ENCODE measurements around the gene SRD5A1.

SRD5A1 gene

GRCh38 chr5:6599739-6600138, 33.5 kb upstream of the SRD5A1 start:
- Histone ChIP-seq H3K9ac (ENCODE audit: low read depth, low read length, poor library complexity) (no peak overlapping the region), H3K27ac (replicated peaks; ENCODE audit: low read length) (no peak overlapping the region), H3K14ac (ENCODE audit: low read length) (no peak overlapping the region), H3K9me3 (replicated peaks in 1 of 2; ENCODE audit: control insufficient read depth in 2 of 2, insufficient read depth in 1 of 2, low read depth in 1 of 2, low read length in 2 of 2) (no peaks in the 10 kb centered on the region), H3K4me1 (ENCODE audit: control insufficient read depth in 2 of 2, insufficient read depth in 1 of 2, low read depth in 1 of 2, low read length in 2 of 2) (no peaks in the 10 kb centered on the region), H3K23ac (ENCODE audit: low read depth, low read length, poor library complexity) (no peak overlapping the region), H3K4me3 (ENCODE audit: low read length in 2 of 2) (no peak overlapping the region), H2AK5ac (ENCODE audit: low read depth, low read length) (no peak overlapping the region), H4K91ac (ENCODE audit: low read depth, low read length, poor library complexity) (no peak overlapping the region), H3K27me3 (ENCODE audit: control insufficient read depth in 3 of 3, insufficient read depth in 3 of 3, low read depth in 1 of 3, low read length in 3 of 3) (no peaks in the 10 kb centered on the region), H3K4ac (ENCODE audit: low read length) (no peak overlapping the region), H2BK5ac (ENCODE audit: low read length) (no peak overlapping the region), H3K18ac (ENCODE audit: low read length) (no peak overlapping the region), H3K36me3 (replicated peaks in 1 of 2; ENCODE audit: control insufficient read depth in 2 of 2, insufficient read depth in 2 of 2, low read length in 2 of 2) (peaks cover 44 to 89% of the 10 kb centered on the region in 2 donors), H3K79me1 (ENCODE audit: low read depth, low read length) (peaks cover 4% of the 10 kb centered on the region), H2AFZ (ENCODE audit: low read length) (no peak overlapping the region), H2BK120ac (ENCODE audit: low read depth, low read length) (no peak overlapping the region), H2BK15ac (ENCODE audit: low read length) (no peak overlapping the region), H2BK12ac (ENCODE audit: low read length) (no peak overlapping the region), H3K4me2 (ENCODE audit: insufficient read depth, low read length, poor library complexity, severe bottlenecking) (no peak overlapping the region), H4K8ac (ENCODE audit: low read depth, low read length) (no peak overlapping the region)
- WGBS, 2 donors (ENCODE audit: extremely low coverage in 2 of 2, insufficient read length in 2 of 2, insufficient replicate concordance in 1 of 2), result no CpG with 5 or more reads among the region's 8 CpGs
- no peak for DNase-seq (ENCODE audit: low spot score)

GRCh38 chr5:6601271-6601670, 32.0 kb upstream of the SRD5A1 start:
- no peak overlapping the region for H4K91ac ChIP-seq (ENCODE audit: low read depth, low read length, poor library complexity)
- no peak overlapping the region for H2BK12ac ChIP-seq (ENCODE audit: low read length)
- H3K18ac ChIP-seq (ENCODE audit: low read length), result no peak overlapping the region
- H2BK15ac ChIP-seq (ENCODE audit: low read length), result no peak overlapping the region
- no peak for DNase-seq (ENCODE audit: low spot score)
- H3K4me2 ChIP-seq (ENCODE audit: insufficient read depth, low read length, poor library complexity, severe bottlenecking), result no peak overlapping the region
- no peak overlapping the region for H3K14ac ChIP-seq (ENCODE audit: low read length)
- no peak overlapping the region for H2BK120ac ChIP-seq (ENCODE audit: low read depth, low read length)
- peak overlapping the region; percentile 5 for H3K23ac ChIP-seq (ENCODE audit: low read depth, low read length, poor library complexity)
- no peak overlapping the region for H3K4me3 ChIP-seq (ENCODE audit: low read length in 2 of 2)
- peaks cover 4% of the 10 kb centered on the region for H3K79me1 ChIP-seq (ENCODE audit: low read depth, low read length)
- H3K27ac ChIP-seq (replicated peaks; ENCODE audit: low read length), result no peak overlapping the region
- no peaks in the 10 kb centered on the region for H3K9me3 ChIP-seq (replicated peaks in 1 of 2; ENCODE audit: control insufficient read depth in 2 of 2, insufficient read depth in 1 of 2, low read depth in 1 of 2, low read length in 2 of 2)
- H3K36me3 ChIP-seq (replicated peaks in 1 of 2; ENCODE audit: control insufficient read depth in 2 of 2, insufficient read depth in 2 of 2, low read length in 2 of 2), result peaks cover 47 to 97% of the 10 kb centered on the region in 2 donors
- H2AFZ ChIP-seq (ENCODE audit: low read length), result no peak overlapping the region
- H3K9ac ChIP-seq (ENCODE audit: low read depth, low read length, poor library complexity), result no peak overlapping the region
- H4K8ac ChIP-seq (ENCODE audit: low read depth, low read length), result no peak overlapping the region
- no peak overlapping the region for H2BK5ac ChIP-seq (ENCODE audit: low read length)
- H2AK5ac ChIP-seq (ENCODE audit: low read depth, low read length), result no peak overlapping the region
- no peaks in the 10 kb centered on the region for H3K27me3 ChIP-seq (ENCODE audit: control insufficient read depth in 3 of 3, insufficient read depth in 3 of 3, low read depth in 1 of 3, low read length in 3 of 3)
- no CpG with 5 or more reads among the region's 11 CpGs for WGBS, 2 donors (ENCODE audit: extremely low coverage in 2 of 2, insufficient read length in 2 of 2, insufficient replicate concordance in 1 of 2)
- no peak overlapping the region for H3K4ac ChIP-seq (ENCODE audit: low read length)
- H3K4me1 ChIP-seq (ENCODE audit: control insufficient read depth in 2 of 2, insufficient read depth in 1 of 2, low read depth in 1 of 2, low read length in 2 of 2), result no peaks in the 10 kb centered on the region

GRCh38 chr5:6601816-6602215, 31.4 kb upstream of the SRD5A1 start:
- no peak overlapping the region for H4K91ac ChIP-seq (ENCODE audit: low read depth, low read length, poor library complexity)

GRCh38 chr5:6602441-6602840, 30.8 kb upstream of the SRD5A1 start:
- H2BK5ac ChIP-seq (ENCODE audit: low read length), result no peak overlapping the region

More at GRCh38 chr5:6601816-6602215, 31.4 kb upstream of the SRD5A1 start:
- Histone ChIP-seq H3K79me1 (ENCODE audit: low read depth, low read length) (peaks cover 4% of the 10 kb centered on the region), H3K9me3 (replicated peaks in 1 of 2; ENCODE audit: control insufficient read depth in 2 of 2, insufficient read depth in 1 of 2, low read depth in 1 of 2, low read length in 2 of 2) (no peaks in the 10 kb centered on the region), H3K14ac (ENCODE audit: low read length) (no peak overlapping the region), H2AFZ (ENCODE audit: low read length) (no peak overlapping the region), H2BK12ac (ENCODE audit: low read length) (no peak overlapping the region), H3K4me3 (ENCODE audit: low read length in 2 of 2) (peak overlapping the region in 1 of 2 donors; percentile 39), H3K18ac (ENCODE audit: low read length) (no peak overlapping the region), H3K27ac (replicated peaks; ENCODE audit: low read length) (no peak overlapping the region), H3K4me1 (ENCODE audit: control insufficient read depth in 2 of 2, insufficient read depth in 1 of 2, low read depth in 1 of 2, low read length in 2 of 2) (no peaks in the 10 kb centered on the region), H3K4ac (ENCODE audit: low read length) (no peak overlapping the region), H3K9ac (ENCODE audit: low read depth, low read length, poor library complexity) (no peak overlapping the region), H2BK5ac (ENCODE audit: low read length) (no peak overlapping the region), H4K8ac (ENCODE audit: low read depth, low read length) (no peak overlapping the region), H2AK5ac (ENCODE audit: low read depth, low read length) (no peak overlapping the region), H3K4me2 (ENCODE audit: insufficient read depth, low read length, poor library complexity, severe bottlenecking) (no peak overlapping the region), H2BK15ac (ENCODE audit: low read length) (no peak overlapping the region), H3K36me3 (replicated peaks in 1 of 2; ENCODE audit: control insufficient read depth in 2 of 2, insufficient read depth in 2 of 2, low read length in 2 of 2) (peaks cover 47 to 97% of the 10 kb centered on the region in 2 donors), H2BK120ac (ENCODE audit: low read depth, low read length) (no peak overlapping the region), H3K23ac (ENCODE audit: low read depth, low read length, poor library complexity) (no peak overlapping the region), H3K27me3 (ENCODE audit: control insufficient read depth in 3 of 3, insufficient read depth in 3 of 3, low read depth in 1 of 3, low read length in 3 of 3) (no peaks in the 10 kb centered on the region)
- WGBS, 2 donors (ENCODE audit: extremely low coverage in 2 of 2, insufficient read length in 2 of 2, insufficient replicate concordance in 1 of 2), result no CpG with 5 or more reads among the region's 11 CpGs
- DNase-seq (ENCODE audit: low spot score), result no peak

More at GRCh38 chr5:6602441-6602840, 30.8 kb upstream of the SRD5A1 start:
- Histone ChIP-seq H2BK120ac (ENCODE audit: low read depth, low read length) (no peak overlapping the region), H3K27ac (replicated peaks; ENCODE audit: low read length) (no peak overlapping the region), H3K9me3 (replicated peaks in 1 of 2; ENCODE audit: control insufficient read depth in 2 of 2, insufficient read depth in 1 of 2, low read depth in 1 of 2, low read length in 2 of 2) (no peaks in the 10 kb centered on the region), H3K4me3 (ENCODE audit: low read length in 2 of 2) (no peak overlapping the region), H3K4ac (ENCODE audit: low read length) (no peak overlapping the region), H4K8ac (ENCODE audit: low read depth, low read length) (no peak overlapping the region), H2AFZ (ENCODE audit: low read length) (no peak overlapping the region), H3K4me1 (ENCODE audit: control insufficient read depth in 2 of 2, insufficient read depth in 1 of 2, low read depth in 1 of 2, low read length in 2 of 2) (no peaks in the 10 kb centered on the region), H2AK5ac (ENCODE audit: low read depth, low read length) (no peak overlapping the region), H3K23ac (ENCODE audit: low read depth, low read length, poor library complexity) (no peak overlapping the region), H2BK15ac (ENCODE audit: low read length) (no peak overlapping the region), H2BK12ac (ENCODE audit: low read length) (no peak overlapping the region), H3K27me3 (ENCODE audit: control insufficient read depth in 3 of 3, insufficient read depth in 3 of 3, low read depth in 1 of 3, low read length in 3 of 3) (no peaks in the 10 kb centered on the region), H4K91ac (ENCODE audit: low read depth, low read length, poor library complexity) (no peak overlapping the region), H3K79me1 (ENCODE audit: low read depth, low read length) (peaks cover 4% of the 10 kb centered on the region), H3K36me3 (replicated peaks in 1 of 2; ENCODE audit: control insufficient read depth in 2 of 2, insufficient read depth in 2 of 2, low read length in 2 of 2) (peaks cover 51 to 97% of the 10 kb centered on the region in 2 donors), H3K18ac (ENCODE audit: low read length) (no peak overlapping the region), H3K9ac (ENCODE audit: low read depth, low read length, poor library complexity) (no peak overlapping the region), H3K14ac (ENCODE audit: low read length) (no peak overlapping the region), H3K4me2 (ENCODE audit: insufficient read depth, low read length, poor library complexity, severe bottlenecking) (no peak overlapping the region)
- no peak for DNase-seq (ENCODE audit: low spot score)
- no CpG with 5 or more reads among the region's 7 CpGs for WGBS, 2 donors (ENCODE audit: extremely low coverage in 2 of 2, insufficient read length in 2 of 2, insufficient replicate concordance in 1 of 2)
